Lower lobe of right lung (tissue), 2 donors: ENCODE measurements around the gene UBE2D1. TPM values are rescaled to one million over a fixed set of nuclear protein-coding genes. Genes with fewer than 3 reads are reported as not detected.

Experiments used
- ATAC-seq, 2 donors: fragments of 200-7000 bp; cut with Tn5 transposase; one replicate each; pipeline ENCODE4 v1.9.1; 2020 to 2022; ENCODE audit warnings: mild to moderate bottlenecking in 2 of 2, moderate library complexity in 2 of 2
- DNase-seq: peaks from one replicate; pipeline ENCODE4 v3.0.0-alpha.2; 2020
- H3K27ac ChIP-seq: fragments of 200-600 bp; one replicate; pipeline ENCODE4 v1.8.0; 2022
- H3K27me3 ChIP-seq: fragments of 200-600 bp; one replicate; pipeline ENCODE4 v1.8.0; 2022; ENCODE audit warnings: low read depth
- H3K36me3 ChIP-seq: fragments of 200-600 bp; one replicate; pipeline ENCODE4 v1.8.0; 2022; ENCODE audit warnings: mild to moderate bottlenecking
- H3K4me1 ChIP-seq: fragments of 200-600 bp; one replicate; pipeline ENCODE4 v1.8.0; 2022
- H3K4me3 ChIP-seq: fragments of 200-600 bp; one replicate; pipeline ENCODE4 v1.8.0; 2022; ENCODE audit warnings: mild to moderate bottlenecking
- H3K9me3 ChIP-seq: fragments of 200-600 bp; one replicate; pipeline ENCODE4 v1.8.0; 2022
- intact Hi-C: fragments of 100-400 bp; cut with DNase I; formaldehyde crosslinking; loops from one replicate; pipeline ENCODE4 v1.11.0; 2022
- total RNA-seq: library from RNA; stranded (reverse); fragmentation: NEBNext Ultra II Directional; extraction: Animal tissue kit (Norgen Biotek cat#: 25700); gene quantifications from one replicate; pipeline ENCODE4 v1.2.1, GENCODE V29; 2021
- TF ChIP-seq, protein P1 (sequence below): fragments of 200-600 bp; IDR thresholded peaks from one replicate; pipeline ENCODE4 v1.8.0; 2022; ENCODE audit warnings: antibody characterized with exemption, mild to moderate bottlenecking
- donor health status: DM: no; HTN: yes; CAD: no; lungs with severe emphysema.

The UBE2D1 gene
- total RNA-seq, 1 donor from 2014 or later: 22.9 TPM

DNA sequence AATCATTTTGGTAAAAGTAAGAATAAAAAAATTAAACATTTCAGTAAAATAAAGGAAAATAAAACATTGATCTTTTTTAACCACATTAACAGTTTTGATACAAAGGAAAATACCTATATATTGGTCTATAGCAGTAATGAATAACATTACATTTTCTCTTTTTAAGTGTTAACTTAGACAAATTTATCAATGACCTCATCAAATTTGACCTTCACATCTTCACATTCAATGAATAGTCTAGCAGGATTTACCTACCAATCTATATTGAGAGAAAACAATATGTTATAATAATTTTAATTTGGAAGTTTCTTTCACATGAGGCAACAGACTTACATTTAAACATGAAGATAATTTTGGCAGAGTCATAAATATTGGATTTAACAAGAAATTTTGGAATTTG is 17.9 kb upstream of the UBE2D1 start:
- ATAC-seq (no peak), DNase-seq (no peak)
- no peak overlapping the region for H3K27ac ChIP-seq
- no peaks in the 10 kb centered on the region for H3K27me3 ChIP-seq
- no peaks in the 10 kb centered on the region for H3K4me1 ChIP-seq
- intact Hi-C loops: no loop called here
- TF ChIP-seq, protein P1, sequence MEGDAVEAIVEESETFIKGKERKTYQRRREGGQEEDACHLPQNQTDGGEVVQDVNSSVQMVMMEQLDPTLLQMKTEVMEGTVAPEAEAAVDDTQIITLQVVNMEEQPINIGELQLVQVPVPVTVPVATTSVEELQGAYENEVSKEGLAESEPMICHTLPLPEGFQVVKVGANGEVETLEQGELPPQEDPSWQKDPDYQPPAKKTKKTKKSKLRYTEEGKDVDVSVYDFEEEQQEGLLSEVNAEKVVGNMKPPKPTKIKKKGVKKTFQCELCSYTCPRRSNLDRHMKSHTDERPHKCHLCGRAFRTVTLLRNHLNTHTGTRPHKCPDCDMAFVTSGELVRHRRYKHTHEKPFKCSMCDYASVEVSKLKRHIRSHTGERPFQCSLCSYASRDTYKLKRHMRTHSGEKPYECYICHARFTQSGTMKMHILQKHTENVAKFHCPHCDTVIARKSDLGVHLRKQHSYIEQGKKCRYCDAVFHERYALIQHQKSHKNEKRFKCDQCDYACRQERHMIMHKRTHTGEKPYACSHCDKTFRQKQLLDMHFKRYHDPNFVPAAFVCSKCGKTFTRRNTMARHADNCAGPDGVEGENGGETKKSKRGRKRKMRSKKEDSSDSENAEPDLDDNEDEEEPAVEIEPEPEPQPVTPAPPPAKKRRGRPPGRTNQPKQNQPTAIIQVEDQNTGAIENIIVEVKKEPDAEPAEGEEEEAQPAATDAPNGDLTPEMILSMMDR: no peak
- no peaks in the 10 kb centered on the region for H3K9me3 ChIP-seq
- no peaks in the 10 kb centered on the region for H3K36me3 ChIP-seq
- H3K4me3 ChIP-seq: no peak overlapping the region

DNA sequence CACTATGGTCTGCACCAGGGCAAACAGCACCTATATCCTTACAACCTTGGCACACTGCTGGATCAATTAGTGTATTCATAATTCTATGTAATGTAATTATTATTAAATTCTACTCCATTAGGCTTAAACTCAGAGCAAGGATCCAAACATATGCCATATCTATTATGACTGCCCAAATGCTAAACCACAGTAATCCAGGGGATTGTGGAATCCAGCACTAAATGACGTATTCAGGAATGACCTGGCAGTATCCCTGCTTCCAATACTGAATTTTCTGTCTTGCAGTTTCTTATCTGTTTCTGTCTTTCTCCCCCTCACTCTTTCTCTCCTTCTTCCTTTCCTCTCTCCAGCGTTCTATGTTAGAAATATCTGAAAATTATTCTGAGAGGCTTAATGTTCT is 16.5 kb upstream of the UBE2D1 start:
- DNase-seq (no peak), ATAC-seq (no peak)
- Histone ChIP-seq H3K9me3 (no peaks in the 10 kb centered on the region), H3K4me1 (no peaks in the 10 kb centered on the region), H3K27ac (no peak overlapping the region), H3K4me3 (no peak overlapping the region), H3K27me3 (no peaks in the 10 kb centered on the region), H3K36me3 (no peaks in the 10 kb centered on the region)
- intact Hi-C loops: no loop called here
- TF ChIP-seq, protein P1: no peak

DNA sequence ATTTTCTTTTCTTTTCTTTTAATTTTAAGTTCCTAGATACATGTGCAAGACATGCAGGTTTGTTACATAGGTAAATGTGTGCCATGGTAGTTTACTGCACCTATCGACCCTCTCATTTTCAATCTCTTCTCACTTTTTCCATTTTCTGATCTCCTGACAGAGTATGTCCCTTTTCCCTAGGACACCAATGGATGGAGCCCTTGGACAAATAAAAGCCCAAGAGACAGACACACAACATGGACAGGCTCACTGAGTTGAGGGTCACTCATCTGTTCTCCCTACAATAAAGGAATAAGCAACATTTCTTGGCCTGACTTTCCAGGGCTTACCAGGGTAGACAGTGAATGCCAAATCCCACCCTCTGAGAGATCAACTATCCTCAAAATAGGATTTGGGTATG is 15.2 kb upstream of the UBE2D1 start:
- ATAC-seq: no peak
- TF ChIP-seq, protein P1: no peak
- DNase-seq: no peak

DNA sequence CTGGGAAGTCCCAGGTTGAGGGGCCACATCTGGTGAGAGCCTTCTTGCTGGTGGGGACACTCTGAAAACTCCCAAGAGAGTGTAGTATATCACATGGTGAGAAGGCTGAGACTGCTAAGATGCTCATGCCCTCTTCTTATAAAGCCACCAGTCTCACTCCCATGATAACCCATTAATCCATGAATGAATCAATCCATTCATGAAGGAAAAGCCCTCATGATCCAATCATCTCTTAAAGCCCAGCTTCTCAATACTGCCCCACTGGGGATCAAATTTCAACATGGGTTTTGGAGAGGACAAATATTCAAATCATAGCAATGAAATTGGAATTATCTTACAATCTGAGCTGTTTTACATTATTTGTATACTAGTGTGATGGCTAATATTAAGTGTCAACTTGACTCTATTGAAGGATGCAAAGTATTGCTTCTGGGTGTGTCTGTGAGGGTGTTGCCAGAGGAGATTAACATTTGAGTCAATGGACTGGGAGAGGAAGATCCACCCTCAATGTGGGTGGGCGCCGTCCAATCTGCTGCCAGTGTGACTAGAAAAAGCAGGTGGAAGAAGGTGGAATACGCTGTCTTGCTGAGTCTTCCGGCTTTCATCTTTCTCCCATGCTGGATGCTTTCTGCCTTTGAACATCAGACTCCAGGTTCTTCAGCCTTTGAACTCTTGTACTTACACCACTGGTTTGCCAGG is 14.3 kb upstream of the UBE2D1 start:
- DNase-seq (no peak), ATAC-seq (no peak)
- no peaks in the 10 kb centered on the region for H3K4me1 ChIP-seq
- H3K9me3 ChIP-seq: no peaks in the 10 kb centered on the region
- no peak overlapping the region for H3K4me3 ChIP-seq
- intact Hi-C loops: no loop called here
- H3K36me3 ChIP-seq: no peaks in the 10 kb centered on the region
- no peak overlapping the region for H3K27ac ChIP-seq
- TF ChIP-seq, protein P1: no peak
- no peaks in the 10 kb centered on the region for H3K27me3 ChIP-seq

More for the DNA sequence above, 15.2 kb upstream of the UBE2D1 start:
- intact Hi-C loops: no loop called here
- no peak overlapping the region for H3K27ac ChIP-seq
- H3K4me1 ChIP-seq: no peaks in the 10 kb centered on the region
- no peaks in the 10 kb centered on the region for H3K27me3 ChIP-seq
- H3K9me3 ChIP-seq: no peaks in the 10 kb centered on the region
- no peak overlapping the region for H3K4me3 ChIP-seq
- H3K36me3 ChIP-seq: no peaks in the 10 kb centered on the region

DNA sequence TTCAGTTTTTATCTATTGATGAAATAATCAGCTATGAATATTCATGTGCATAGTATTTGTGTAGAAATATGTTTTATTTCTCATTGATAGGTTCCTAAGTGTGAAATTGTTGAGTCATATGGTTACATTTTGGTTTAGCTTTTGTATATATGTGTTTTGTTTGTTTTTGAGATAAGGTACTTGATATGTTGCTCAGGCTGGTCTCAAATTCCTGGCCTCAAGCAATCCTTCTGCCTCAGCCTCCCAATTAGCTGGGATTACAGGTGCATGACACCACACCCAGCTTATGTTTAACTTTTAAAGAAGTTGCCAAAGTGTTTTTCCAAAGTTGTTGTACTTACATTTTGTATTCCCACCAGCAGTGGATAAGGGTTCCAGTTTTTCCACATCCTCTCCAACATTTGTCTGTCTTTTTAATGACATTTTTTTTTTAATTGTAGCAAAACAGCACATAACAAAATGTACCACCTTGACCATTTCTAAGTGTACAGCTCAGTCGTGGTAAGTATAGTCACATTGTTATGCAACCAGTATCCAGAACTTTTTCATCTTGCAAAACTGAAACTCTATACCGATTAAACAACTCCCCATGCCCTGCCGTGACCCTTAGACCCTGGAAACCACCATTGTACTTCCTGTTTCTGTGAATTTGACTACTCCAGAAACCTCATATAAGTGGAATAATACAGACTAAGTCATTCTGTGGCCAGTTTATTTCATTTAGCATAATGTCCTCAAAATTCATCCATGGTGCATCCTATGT is 12.6 kb upstream of the UBE2D1 start:
- no peaks in the 10 kb centered on the region for H3K9me3 ChIP-seq
- intact Hi-C loops: no loop called here
- no peaks in the 10 kb centered on the region for H3K36me3 ChIP-seq
- DNase-seq: no peak
- no peaks in the 10 kb centered on the region for H3K4me1 ChIP-seq
- TF ChIP-seq, protein P1: no peak
- no peak overlapping the region for H3K27ac ChIP-seq
- peak; percentile 65 to 85 for ATAC-seq
- H3K4me3 ChIP-seq: no peak overlapping the region
- no peaks in the 10 kb centered on the region for H3K27me3 ChIP-seq
